ENCODE measurements around the gene HSD17B2.
"Not testable (repeated sequence)": the region's sequence is repeated elsewhere in the genome, so short reads cannot be mapped to it uniquely, and the experiment has no call there.

HSD17B2 gene

DNA sequence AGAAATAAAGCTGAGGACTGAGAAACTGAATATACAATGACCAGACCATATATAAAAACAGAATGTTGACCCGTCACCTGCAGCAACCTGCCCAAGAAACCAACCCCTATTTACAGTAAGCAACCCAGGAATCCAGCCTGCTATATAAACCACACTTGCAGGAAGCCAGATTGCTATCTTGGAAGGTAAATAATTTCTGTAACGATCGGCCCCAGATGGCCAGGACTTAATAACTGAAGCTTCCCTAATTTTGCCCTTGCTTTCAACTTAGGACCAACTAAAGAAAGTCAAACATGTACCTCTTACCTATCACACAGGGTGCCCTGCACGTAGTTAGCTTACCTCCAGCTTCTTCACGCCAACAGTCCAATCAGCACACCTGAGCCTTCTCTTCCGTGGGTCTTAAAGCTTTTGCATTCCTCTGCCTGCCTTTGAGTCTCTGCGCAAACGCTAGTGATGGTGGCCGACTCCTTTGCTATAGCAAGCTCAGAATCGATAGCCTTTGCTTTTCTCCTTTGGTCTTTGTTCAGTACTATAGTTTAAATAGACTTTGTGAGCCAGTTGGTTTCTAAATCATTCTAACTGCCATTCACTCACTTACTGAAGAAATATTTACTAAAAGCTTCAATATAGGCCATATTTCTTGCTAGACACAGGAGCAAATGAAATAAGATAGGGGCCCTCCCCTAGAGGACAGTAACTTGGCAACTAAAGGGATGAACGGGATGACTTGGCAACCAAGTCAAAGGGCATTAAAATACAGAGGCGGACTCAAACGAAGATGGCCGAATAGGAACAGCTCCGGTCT lies 103.6 kb downstream of the HSD17B2 start:
- Histone ChIP-seq H3K4me3 (ENCODE audit: control insufficient read depth in 1 of 7, extremely low read depth in 1 of 7, insufficient read depth in 4 of 7, low read depth in 2 of 7, low read length in 6 of 7) (no peak overlapping the region), H3K27me3 (replicated peaks in 2 of 5; ENCODE audit: control insufficient read depth in 4 of 5, insufficient read depth in 5 of 5, low read length in 4 of 5) (no peaks in the 10 kb centered on the region), H3K36me3 (ENCODE audit: control insufficient read depth in 4 of 4, insufficient read depth in 4 of 4, low read length in 3 of 4) (peaks cover 0 to 6% (median 1%) of the 10 kb centered on the region in 4 experiments), H3K9me3 (ENCODE audit: control extremely low read depth in 1 of 5, control insufficient read depth in 4 of 5, insufficient read depth in 2 of 5, low read depth in 1 of 5, low read length in 4 of 5) (no peaks in the 10 kb centered on the region), H3K4me1 (ENCODE audit: control extremely low read depth in 1 of 4, control insufficient read depth in 4 of 4, insufficient read depth in 4 of 4, low read length in 3 of 4) (peaks cover 0 to 14% (median 2%) of the 10 kb centered on the region in 4 experiments), H3K27ac (ENCODE audit: insufficient read depth in 1 of 2, low read depth in 1 of 2, low read length in 2 of 2, poor library complexity in 1 of 2, severe bottlenecking in 2 of 2) (no peak overlapping the region)
- CTCF ChIA-PET = interaction anchor here (0.7 to 1.3 kb wide), 2 partner anchors 14 to 122 kb away, joined by 3 read pairs; no protein-coding TSS in a partner anchor
- POLR2A ChIA-PET = no interaction called here
- DNase-seq = peak in 2 of 3 donors; percentile 36 to 43
- 78% methylated on average over 11 of the region's 15 CpGs for WGBS (ENCODE audit: insufficient coverage)

GRCh38 chr16:82139286-82139571 lies 104.2 kb downstream of the HSD17B2 start:
- 90% methylated on average over 3 of the region's 19 CpGs for WGBS (ENCODE audit: insufficient coverage)
- POLR2A ChIA-PET; H3K9me3 ChIP-seq (ENCODE audit: control extremely low read depth in 1 of 5, control insufficient read depth in 4 of 5, insufficient read depth in 2 of 5, low read depth in 1 of 5, low read length in 4 of 5); H3K27ac ChIP-seq (ENCODE audit: insufficient read depth in 1 of 2, low read depth in 1 of 2, low read length in 2 of 2, poor library complexity in 1 of 2, severe bottlenecking in 2 of 2); H3K27me3 ChIP-seq (replicated peaks in 2 of 5; ENCODE audit: control insufficient read depth in 4 of 5, insufficient read depth in 5 of 5, low read length in 4 of 5); DNase-seq; H3K4me3 ChIP-seq (ENCODE audit: control insufficient read depth in 1 of 7, extremely low read depth in 1 of 7, insufficient read depth in 4 of 7, low read depth in 2 of 7, low read length in 6 of 7); H3K36me3 ChIP-seq (ENCODE audit: control insufficient read depth in 4 of 4, insufficient read depth in 4 of 4, low read length in 3 of 4): not testable (repeated sequence)
- CTCF ChIA-PET = interaction anchor here (1.3 kb wide), 1 partner anchor 14 kb away, joined by 3 read pairs; no protein-coding TSS in a partner anchor
- peaks cover 0 to 12% (median 0%) of the 10 kb centered on the region in 4 experiments for H3K4me1 ChIP-seq (ENCODE audit: control extremely low read depth in 1 of 4, control insufficient read depth in 4 of 4, insufficient read depth in 4 of 4, low read length in 3 of 4)

- POLR2A ChIA-PET = no interaction called here
- peaks cover 0 to 9% (median 0%) of the 10 kb centered on the region in 4 experiments for H3K4me1 ChIP-seq (ENCODE audit: control extremely low read depth in 1 of 4, control insufficient read depth in 4 of 4, insufficient read depth in 4 of 4, low read length in 3 of 4)
- no peaks in the 10 kb centered on the region for H3K9me3 ChIP-seq (ENCODE audit: control extremely low read depth in 1 of 5, control insufficient read depth in 4 of 5, insufficient read depth in 2 of 5, low read depth in 1 of 5, low read length in 4 of 5)
- H3K4me3 ChIP-seq (ENCODE audit: control insufficient read depth in 1 of 7, extremely low read depth in 1 of 7, insufficient read depth in 4 of 7, low read depth in 2 of 7, low read length in 6 of 7) = no peak overlapping the region
- DNase-seq = peak in 2 of 3 donors; percentile 19 to 42
- peaks cover 2 to 40% (median 16%) of the 10 kb centered on the region in 4 experiments for H3K36me3 ChIP-seq (ENCODE audit: control insufficient read depth in 4 of 4, insufficient read depth in 4 of 4, low read length in 3 of 4)
- no peak overlapping the region for H3K27ac ChIP-seq (ENCODE audit: insufficient read depth in 1 of 2, low read depth in 1 of 2, low read length in 2 of 2, poor library complexity in 1 of 2, severe bottlenecking in 2 of 2)
- CTCF ChIA-PET = no interaction called here
- H3K27me3 ChIP-seq (replicated peaks in 2 of 5; ENCODE audit: control insufficient read depth in 4 of 5, insufficient read depth in 5 of 5, low read length in 4 of 5) = no peaks in the 10 kb centered on the region
- 80% methylated on average over 2 of the region's 3 CpGs for WGBS (ENCODE audit: insufficient coverage)
Observed at GRCh38 chr16:82146556-82146955, 111.5 kb downstream of the HSD17B2 start.

GRCh38 chr16:82146957-82147356 lies 111.9 kb downstream of the HSD17B2 start:
- 98% methylated on average over 5 of the region's 5 CpGs for WGBS (ENCODE audit: insufficient coverage)
- Histone ChIP-seq H3K9me3 (ENCODE audit: control extremely low read depth in 1 of 5, control insufficient read depth in 4 of 5, insufficient read depth in 2 of 5, low read depth in 1 of 5, low read length in 4 of 5) (no peaks in the 10 kb centered on the region), H3K27me3 (replicated peaks in 2 of 5; ENCODE audit: control insufficient read depth in 4 of 5, insufficient read depth in 5 of 5, low read length in 4 of 5) (no peaks in the 10 kb centered on the region), H3K36me3 (ENCODE audit: control insufficient read depth in 4 of 4, insufficient read depth in 4 of 4, low read length in 3 of 4) (peaks cover 2 to 40% (median 16%) of the 10 kb centered on the region in 4 experiments), H3K4me3 (ENCODE audit: control insufficient read depth in 1 of 7, extremely low read depth in 1 of 7, insufficient read depth in 4 of 7, low read depth in 2 of 7, low read length in 6 of 7) (no peak overlapping the region), H3K4me1 (ENCODE audit: control extremely low read depth in 1 of 4, control insufficient read depth in 4 of 4, insufficient read depth in 4 of 4, low read length in 3 of 4) (peaks cover 0 to 10% (median 0%) of the 10 kb centered on the region in 4 experiments), H3K27ac (ENCODE audit: insufficient read depth in 1 of 2, low read depth in 1 of 2, low read length in 2 of 2, poor library complexity in 1 of 2, severe bottlenecking in 2 of 2) (no peak overlapping the region)
- ChIA-PET POLR2A (no interaction called here), CTCF (no interaction called here)
- DNase-seq = no peak

- POLR2A ChIA-PET = no interaction called here
- H3K36me3 ChIP-seq (ENCODE audit: control insufficient read depth in 4 of 4, insufficient read depth in 4 of 4, low read length in 3 of 4) = peaks cover 2 to 45% (median 16%) of the 10 kb centered on the region in 4 experiments
- CTCF ChIA-PET = no interaction called here
Observed at GRCh38 chr16:82147546-82147945, 112.5 kb downstream of the HSD17B2 start.

More at GRCh38 chr16:82147546-82147945, 112.5 kb downstream of the HSD17B2 start:
- no peak overlapping the region for H3K27ac ChIP-seq (ENCODE audit: insufficient read depth in 1 of 2, low read depth in 1 of 2, low read length in 2 of 2, poor library complexity in 1 of 2, severe bottlenecking in 2 of 2)
- H3K9me3 ChIP-seq (ENCODE audit: control extremely low read depth in 1 of 5, control insufficient read depth in 4 of 5, insufficient read depth in 2 of 5, low read depth in 1 of 5, low read length in 4 of 5) = no peaks in the 10 kb centered on the region
- no peak overlapping the region for H3K4me3 ChIP-seq (ENCODE audit: control insufficient read depth in 1 of 7, extremely low read depth in 1 of 7, insufficient read depth in 4 of 7, low read depth in 2 of 7, low read length in 6 of 7)
- WGBS (ENCODE audit: insufficient coverage) = 95% methylated on average over 4 of the region's 5 CpGs
- H3K27me3 ChIP-seq (replicated peaks in 2 of 5; ENCODE audit: control insufficient read depth in 4 of 5, insufficient read depth in 5 of 5, low read length in 4 of 5) = no peaks in the 10 kb centered on the region
- DNase-seq = no peak
- H3K4me1 ChIP-seq (ENCODE audit: control extremely low read depth in 1 of 4, control insufficient read depth in 4 of 4, insufficient read depth in 4 of 4, low read length in 3 of 4) = peaks cover 0 to 15% (median under 1%) of the 10 kb centered on the region in 4 experiments

All from common myeloid progenitor, CD34-positive (primary cell).